Gastrocnemius medialis (tissue), 4 donors: Measurements from ENCODE around the gene PCK2.

Source experiments
- POLR2A ChIP-seq, 2 donors: fragments of 450-650 bp; IDR thresholded peaks; one replicate each; pipeline ENCODE4 v1.6.1; 2017; ENCODE audit warnings: antibody characterized with exemption in 2 of 2, mild to moderate bottlenecking in 2 of 2, moderate library complexity in 2 of 2
- TF ChIP-seq, protein P1 (sequence below), 5 experiments: fragments of 450-650 bp in 3 of 5; fragments of 200-600 bp in 2 of 5; sonication (generic) in 2 of 5; IDR thresholded peaks in 4 of 5; conservative IDR thresholded peaks in 1 of 5; 1 replicate in 4 of 5; 2 replicates in 1 of 5; pipeline ENCODE4 v1.5.1; 2016 to 2019; ENCODE audit warnings: antibody characterized with exemption in 5 of 5, mild to moderate bottlenecking in 3 of 5, moderate library complexity in 3 of 5

DNA sequence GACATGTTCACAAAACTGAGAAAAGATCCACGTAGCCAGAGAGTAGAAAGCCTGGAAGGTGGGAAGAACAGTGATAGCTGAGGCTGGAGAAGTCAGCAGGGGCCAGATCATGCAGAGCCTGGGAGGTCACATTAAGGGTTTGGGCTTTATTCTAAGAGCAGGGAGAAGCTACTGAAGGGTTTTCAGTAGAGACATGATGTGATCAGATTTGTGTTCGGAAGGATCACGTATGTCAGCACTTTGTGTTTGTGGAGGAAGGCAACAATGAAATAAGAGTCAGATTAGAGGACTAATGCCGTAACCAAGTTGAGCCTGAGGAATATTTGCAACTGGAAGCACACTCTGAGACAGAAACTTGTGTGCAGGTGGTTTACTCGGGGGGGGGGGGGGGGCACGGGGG, 4.2 kb upstream of the PCK2 start:
- TF ChIP-seq, protein P1, sequence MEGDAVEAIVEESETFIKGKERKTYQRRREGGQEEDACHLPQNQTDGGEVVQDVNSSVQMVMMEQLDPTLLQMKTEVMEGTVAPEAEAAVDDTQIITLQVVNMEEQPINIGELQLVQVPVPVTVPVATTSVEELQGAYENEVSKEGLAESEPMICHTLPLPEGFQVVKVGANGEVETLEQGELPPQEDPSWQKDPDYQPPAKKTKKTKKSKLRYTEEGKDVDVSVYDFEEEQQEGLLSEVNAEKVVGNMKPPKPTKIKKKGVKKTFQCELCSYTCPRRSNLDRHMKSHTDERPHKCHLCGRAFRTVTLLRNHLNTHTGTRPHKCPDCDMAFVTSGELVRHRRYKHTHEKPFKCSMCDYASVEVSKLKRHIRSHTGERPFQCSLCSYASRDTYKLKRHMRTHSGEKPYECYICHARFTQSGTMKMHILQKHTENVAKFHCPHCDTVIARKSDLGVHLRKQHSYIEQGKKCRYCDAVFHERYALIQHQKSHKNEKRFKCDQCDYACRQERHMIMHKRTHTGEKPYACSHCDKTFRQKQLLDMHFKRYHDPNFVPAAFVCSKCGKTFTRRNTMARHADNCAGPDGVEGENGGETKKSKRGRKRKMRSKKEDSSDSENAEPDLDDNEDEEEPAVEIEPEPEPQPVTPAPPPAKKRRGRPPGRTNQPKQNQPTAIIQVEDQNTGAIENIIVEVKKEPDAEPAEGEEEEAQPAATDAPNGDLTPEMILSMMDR (IDR thresholded peaks at IDR 0.05 in 4 of 5, conservative IDR thresholded peaks at IDR 0.05 in 1 of 5) = no peak
- no peak for TF ChIP-seq POLR2A (IDR thresholded peaks at IDR 0.05)
